GM10266 (cell line): ENCODE measurements around the gene TLR9.

Experiments
- DNase-seq: peaks from one replicate; pipeline ENCODE4 v3.0.0; 2012; ENCODE audit errors: extremely low spot score
- TF ChIP-seq, protein P1 (sequence below): IDR thresholded peaks from 2 replicates; pipeline ENCODE4 v1.5.1; 2012; ENCODE audit warnings: mild to moderate bottlenecking, low read depth; ENCODE audit not compliant: control insufficient read depth, insufficient read depth; ENCODE audit errors: missing control alignments

TLR9 gene

GRCh38 chr3:52234516-52235447 lies 9.3 kb upstream of the TLR9 start:
- TF ChIP-seq, protein P1, sequence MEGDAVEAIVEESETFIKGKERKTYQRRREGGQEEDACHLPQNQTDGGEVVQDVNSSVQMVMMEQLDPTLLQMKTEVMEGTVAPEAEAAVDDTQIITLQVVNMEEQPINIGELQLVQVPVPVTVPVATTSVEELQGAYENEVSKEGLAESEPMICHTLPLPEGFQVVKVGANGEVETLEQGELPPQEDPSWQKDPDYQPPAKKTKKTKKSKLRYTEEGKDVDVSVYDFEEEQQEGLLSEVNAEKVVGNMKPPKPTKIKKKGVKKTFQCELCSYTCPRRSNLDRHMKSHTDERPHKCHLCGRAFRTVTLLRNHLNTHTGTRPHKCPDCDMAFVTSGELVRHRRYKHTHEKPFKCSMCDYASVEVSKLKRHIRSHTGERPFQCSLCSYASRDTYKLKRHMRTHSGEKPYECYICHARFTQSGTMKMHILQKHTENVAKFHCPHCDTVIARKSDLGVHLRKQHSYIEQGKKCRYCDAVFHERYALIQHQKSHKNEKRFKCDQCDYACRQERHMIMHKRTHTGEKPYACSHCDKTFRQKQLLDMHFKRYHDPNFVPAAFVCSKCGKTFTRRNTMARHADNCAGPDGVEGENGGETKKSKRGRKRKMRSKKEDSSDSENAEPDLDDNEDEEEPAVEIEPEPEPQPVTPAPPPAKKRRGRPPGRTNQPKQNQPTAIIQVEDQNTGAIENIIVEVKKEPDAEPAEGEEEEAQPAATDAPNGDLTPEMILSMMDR: peak; percentile 3

GRCh38 chr3:52233968-52234367 lies 8.5 kb upstream of the TLR9 start:
- TF ChIP-seq, protein P1: no peak
- no peak for DNase-seq

More at GRCh38 chr3:52234516-52235447, 9.3 kb upstream of the TLR9 start:
- DNase-seq: no peak

GRCh38 chr3:52233108-52233591 lies 7.7 kb upstream of the TLR9 start:
- DNase-seq: no peak
- TF ChIP-seq, protein P1: no peak

- TF ChIP-seq, protein P1: no peak
Measured at GRCh38 chr3:52232279-52233107, 7.0 kb upstream of the TLR9 start.

GRCh38 chr3:52231502-52232278 lies 6.2 kb upstream of the TLR9 start:
- DNase-seq: peak; percentile 83
- TF ChIP-seq, protein P1: peak; percentile 91

More at GRCh38 chr3:52232279-52233107, 7.0 kb upstream of the TLR9 start:
- DNase-seq: no peak

- TF ChIP-seq, protein P1: no peak
- DNase-seq: no peak
Measured at GRCh38 chr3:52230889-52231499, 5.5 kb upstream of the TLR9 start.
